ENCODE results near the gene SUSD2.
"Not testable (repeated sequence)": the region's sequence is repeated elsewhere in the genome, so short reads cannot be mapped to it uniquely, and the experiment has no call there.

The SUSD2 gene

DNA sequence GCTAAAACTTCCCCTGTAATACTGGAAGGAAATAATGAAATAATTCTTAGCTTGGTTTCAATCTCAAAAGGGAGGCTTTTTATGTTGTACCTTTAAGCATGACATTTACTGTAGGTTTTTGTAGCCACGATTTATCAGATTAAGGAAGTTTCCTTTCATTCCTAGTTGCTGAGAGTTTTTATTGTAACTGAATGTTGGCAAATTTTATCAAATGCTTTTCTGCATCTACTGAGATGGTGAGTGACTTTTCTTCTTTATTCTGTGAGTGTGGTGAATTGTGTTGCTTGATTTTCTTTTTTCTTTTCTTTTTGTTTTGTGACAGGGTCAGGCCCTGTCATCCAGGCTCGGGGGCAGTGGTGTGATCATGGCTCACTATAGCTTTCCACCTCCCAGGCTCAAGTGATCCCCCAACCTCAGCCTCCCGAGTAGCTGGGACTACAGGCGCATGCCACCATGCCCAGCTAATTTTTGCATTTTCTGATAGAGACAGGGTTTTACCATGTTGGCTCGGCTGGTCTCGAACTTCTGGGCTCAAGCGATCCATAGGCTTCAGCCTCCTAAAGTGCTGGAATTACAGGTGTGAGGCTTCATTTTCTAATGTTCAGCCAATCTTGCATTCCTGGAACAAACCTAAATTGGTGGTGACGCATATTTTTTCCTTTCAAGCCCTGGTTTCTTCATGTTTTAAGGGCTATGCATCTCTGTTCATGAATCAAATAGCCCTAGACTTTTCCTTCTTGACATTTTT lies 26.2 kb downstream of the SUSD2 start:
- POLR2A ChIA-PET = no interaction called here
- DNase-seq (ENCODE audit: extremely low spot score) = no peak
- CTCF ChIA-PET = interaction anchor here (0.6 kb wide), 1 partner anchor 50 kb away, joined by 3 read pairs; no protein-coding TSS in a partner anchor
- TF ChIP-seq CTBP1 (IDR thresholded peaks at IDR 0.05; ENCODE audit: borderline replicate concordance) = no peak
- no peak for TF ChIP-seq NFRKB (IDR thresholded peaks at IDR 0.05)

DNA sequence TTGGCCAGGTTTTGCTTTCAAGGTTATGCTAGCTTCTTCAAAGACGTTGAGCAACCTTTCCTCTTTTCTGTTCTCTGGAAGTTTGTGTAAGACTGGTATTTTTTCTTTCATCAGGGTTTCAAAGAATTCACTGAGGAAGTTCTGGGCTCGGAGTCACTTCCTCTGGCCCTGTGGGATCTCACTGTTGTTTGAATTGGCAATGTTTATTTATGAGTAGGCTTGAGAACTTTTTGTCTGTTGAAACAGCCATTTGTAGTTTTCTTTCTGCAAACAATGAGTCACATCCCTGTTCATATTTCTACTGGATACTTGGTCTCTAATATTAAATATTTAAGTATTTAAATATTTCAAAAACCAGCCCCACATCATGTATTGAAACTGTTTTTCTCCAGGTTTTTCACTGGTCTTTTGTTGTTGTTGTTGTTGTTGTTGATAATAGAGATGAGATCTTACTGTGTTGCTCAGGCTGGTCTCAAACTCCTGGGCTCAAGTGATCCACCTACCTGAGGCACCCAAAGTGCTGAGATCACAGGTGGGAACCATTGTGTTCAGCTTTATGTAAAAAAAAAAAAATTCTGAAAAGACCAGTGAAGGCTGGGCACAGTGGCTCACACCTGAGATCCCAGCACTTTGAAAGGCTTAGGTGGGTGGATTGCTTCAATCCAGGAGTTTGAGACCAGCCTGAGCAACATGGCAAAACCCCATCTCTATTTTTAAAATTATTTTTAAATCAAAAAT lies 26.9 kb downstream of the SUSD2 start:
- no peak for TF ChIP-seq BHLHE40 (IDR thresholded peaks at IDR 0.05; ENCODE audit: borderline replicate concordance)
- TF ChIP-seq ELF4 (IDR thresholded peaks at IDR 0.05) = no peak
- TF ChIP-seq LEF1 (IDR thresholded peaks at IDR 0.05; ENCODE audit: borderline replicate concordance) = no peak
- TF ChIP-seq NFRKB (IDR thresholded peaks at IDR 0.05) = no peak
- TF ChIP-seq FOXM1 (IDR thresholded peaks at IDR 0.05; ENCODE audit: borderline replicate concordance) = no peak
- no peak for TF ChIP-seq ARNT (IDR thresholded peaks at IDR 0.05)
- TF ChIP-seq TARDBP (IDR thresholded peaks at IDR 0.05) = no peak
- no peak for TF ChIP-seq ZNF384 (IDR thresholded peaks at IDR 0.05)
- no peak for TF ChIP-seq L3MBTL2 (conservative IDR thresholded peaks at IDR 0.05)
- TF ChIP-seq SUZ12 (IDR thresholded peaks at IDR 0.05) = no peak
- TF ChIP-seq FOXK2 (IDR thresholded peaks at IDR 0.05) = no peak
- no peak for TF ChIP-seq SP1 (IDR thresholded peaks at IDR 0.05)
- TF ChIP-seq CTBP1 (IDR thresholded peaks at IDR 0.05; ENCODE audit: borderline replicate concordance) = no peak
- no peak for DNase-seq (ENCODE audit: extremely low spot score)
- CTCF ChIA-PET = interaction anchor here (0.6 to 0.7 kb wide), 2 partner anchors 10 to 51 kb away, joined by 3 to 4 read pairs; no protein-coding TSS in a partner anchor
- POLR2A ChIA-PET = interaction anchor here (0.8 kb wide), 1 partner anchor 22 kb away, joined by 3 read pairs; no protein-coding TSS in a partner anchor

DNA sequence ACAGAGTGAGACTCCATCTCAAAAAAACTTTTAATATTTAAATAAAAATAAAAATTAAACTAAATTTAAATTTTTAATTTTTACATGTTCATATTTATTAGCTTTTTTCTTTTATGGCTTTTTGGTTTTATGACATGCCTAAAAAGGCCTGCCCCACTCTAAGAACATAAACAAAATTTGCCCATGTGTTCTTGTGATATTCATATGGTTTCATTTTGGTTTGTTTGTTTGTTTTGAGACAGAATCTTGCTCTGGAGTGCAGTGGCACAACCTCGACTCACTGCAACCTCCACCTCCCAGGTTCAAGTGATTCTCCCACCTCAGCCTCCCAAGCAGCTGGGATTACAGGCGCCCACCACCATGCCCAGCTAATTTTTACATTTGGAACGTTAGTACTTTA lies 27.7 kb downstream of the SUSD2 start:
- TF ChIP-seq BHLHE40 (IDR thresholded peaks at IDR 0.05; ENCODE audit: borderline replicate concordance) = no peak
- TF ChIP-seq LEF1 (IDR thresholded peaks at IDR 0.05; ENCODE audit: borderline replicate concordance) = no peak
- TF ChIP-seq SUZ12 (IDR thresholded peaks at IDR 0.05) = no peak
- no peak for TF ChIP-seq HDGF (IDR thresholded peaks at IDR 0.05; ENCODE audit: borderline replicate concordance)
- no peak for TF ChIP-seq NFRKB (IDR thresholded peaks at IDR 0.05)
- TF ChIP-seq, protein P1, sequence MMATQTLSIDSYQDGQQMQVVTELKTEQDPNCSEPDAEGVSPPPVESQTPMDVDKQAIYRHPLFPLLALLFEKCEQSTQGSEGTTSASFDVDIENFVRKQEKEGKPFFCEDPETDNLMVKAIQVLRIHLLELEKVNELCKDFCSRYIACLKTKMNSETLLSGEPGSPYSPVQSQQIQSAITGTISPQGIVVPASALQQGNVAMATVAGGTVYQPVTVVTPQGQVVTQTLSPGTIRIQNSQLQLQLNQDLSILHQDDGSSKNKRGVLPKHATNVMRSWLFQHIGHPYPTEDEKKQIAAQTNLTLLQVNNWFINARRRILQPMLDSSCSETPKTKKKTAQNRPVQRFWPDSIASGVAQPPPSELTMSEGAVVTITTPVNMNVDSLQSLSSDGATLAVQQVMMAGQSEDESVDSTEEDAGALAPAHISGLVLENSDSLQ (IDR thresholded peaks at IDR 0.05) = no peak
- no peak for TF ChIP-seq ZNF384 (IDR thresholded peaks at IDR 0.05)
- TF ChIP-seq L3MBTL2 (conservative IDR thresholded peaks at IDR 0.05) = no peak
- TF ChIP-seq FOXM1 (IDR thresholded peaks at IDR 0.05; ENCODE audit: borderline replicate concordance) = no peak
- no peak for TF ChIP-seq FOXA1 (IDR thresholded peaks at IDR 0.05)
- no peak for TF ChIP-seq TARDBP (IDR thresholded peaks at IDR 0.05)
- no peak for TF ChIP-seq ARNT (IDR thresholded peaks at IDR 0.05)
- no peak for TF ChIP-seq CTBP1 (IDR thresholded peaks at IDR 0.05; ENCODE audit: borderline replicate concordance)
- TF ChIP-seq ELF4 (IDR thresholded peaks at IDR 0.05) = no peak
- no peak for TF ChIP-seq FOXK2 (IDR thresholded peaks at IDR 0.05)
- TF ChIP-seq SP1 (IDR thresholded peaks at IDR 0.05) = no peak
- ChIA-PET CTCF (interaction anchor here (0.7 kb wide), 1 partner anchor 11 kb away, joined by 4 read pairs; no protein-coding TSS in a partner anchor), POLR2A (interaction anchor here (0.8 kb wide), 1 partner anchor 22 kb away, joined by 3 read pairs; no protein-coding TSS in a partner anchor)
- no peak for DNase-seq (ENCODE audit: extremely low spot score)

DNA sequence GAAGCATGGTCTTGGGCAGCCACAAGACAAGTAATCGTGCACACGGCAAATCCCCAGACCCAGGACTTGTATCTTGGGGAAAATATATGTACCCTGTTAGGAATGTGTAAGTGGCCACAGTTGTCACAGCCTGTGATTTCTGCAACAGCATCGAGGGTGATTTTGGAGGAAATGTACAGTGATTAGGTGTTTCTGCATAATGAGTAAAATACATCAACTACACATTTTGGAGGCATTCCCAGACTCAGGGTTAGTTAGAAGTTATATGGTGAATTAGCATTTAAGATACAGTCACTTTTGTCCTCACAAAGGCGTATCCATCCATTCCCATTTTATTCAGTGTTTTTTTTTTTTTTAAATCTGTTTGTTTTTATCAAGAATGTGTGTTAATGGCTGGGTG lies 28.4 kb downstream of the SUSD2 start:
- TF ChIP-seq TARDBP (IDR thresholded peaks at IDR 0.05) (no peak), FOXK2 (IDR thresholded peaks at IDR 0.05) (no peak), ELF4 (IDR thresholded peaks at IDR 0.05) (no peak)
- POLR2A ChIA-PET = no interaction called here
- no peak for DNase-seq (ENCODE audit: extremely low spot score)
- CTCF ChIA-PET = interaction anchor here (0.6 kb wide), 1 partner anchor 318 kb away, joined by 3 read pairs; no protein-coding TSS in a partner anchor

DNA sequence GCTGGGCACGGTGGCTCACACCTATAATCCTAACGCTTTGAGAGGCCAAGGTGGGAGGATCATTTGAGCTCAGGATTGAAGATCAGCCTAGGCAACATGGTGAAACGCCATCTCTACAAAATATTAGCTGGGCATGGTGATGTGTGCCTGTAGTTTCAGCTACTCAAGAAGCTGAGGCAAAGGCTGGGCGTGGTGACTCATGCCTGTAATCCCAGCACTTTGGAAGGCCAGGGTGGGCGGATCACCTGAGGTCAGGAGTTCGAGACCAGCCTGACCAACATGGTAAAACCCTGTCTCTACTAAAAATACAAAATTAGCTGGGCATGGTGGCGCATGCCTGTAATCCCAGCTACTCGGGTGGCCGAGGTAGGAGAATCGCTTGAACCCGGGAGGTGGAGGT lies 29.1 kb downstream of the SUSD2 start:
- POLR2A ChIA-PET; CTCF ChIA-PET; DNase-seq (ENCODE audit: extremely low spot score): not testable (repeated sequence)

DNA sequence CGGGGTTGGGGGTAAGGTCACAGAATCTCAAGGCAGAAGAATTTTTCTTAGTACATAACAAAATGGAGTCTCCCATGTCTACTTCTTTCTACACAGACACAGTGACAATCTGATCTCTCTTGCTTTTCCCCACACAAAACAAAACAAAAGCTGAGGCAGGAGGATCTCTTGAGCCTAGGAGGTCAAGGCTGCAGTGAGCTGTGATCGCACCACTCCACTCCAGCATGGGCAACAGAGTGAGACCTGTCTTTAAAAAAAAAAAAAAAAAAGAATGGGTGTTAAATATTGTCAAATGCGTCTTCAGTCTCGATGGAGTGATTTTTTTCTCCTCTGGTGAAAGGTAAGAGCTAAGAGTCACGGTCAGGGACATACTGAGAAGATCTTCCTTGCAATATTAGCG lies 30.4 kb downstream of the SUSD2 start:
- CTCF ChIA-PET = interaction anchor here (0.6 kb wide), 1 partner anchor 36 kb away, joined by 3 read pairs; no protein-coding TSS in a partner anchor
- DNase-seq (ENCODE audit: extremely low spot score); POLR2A ChIA-PET: not testable (repeated sequence)

DNA sequence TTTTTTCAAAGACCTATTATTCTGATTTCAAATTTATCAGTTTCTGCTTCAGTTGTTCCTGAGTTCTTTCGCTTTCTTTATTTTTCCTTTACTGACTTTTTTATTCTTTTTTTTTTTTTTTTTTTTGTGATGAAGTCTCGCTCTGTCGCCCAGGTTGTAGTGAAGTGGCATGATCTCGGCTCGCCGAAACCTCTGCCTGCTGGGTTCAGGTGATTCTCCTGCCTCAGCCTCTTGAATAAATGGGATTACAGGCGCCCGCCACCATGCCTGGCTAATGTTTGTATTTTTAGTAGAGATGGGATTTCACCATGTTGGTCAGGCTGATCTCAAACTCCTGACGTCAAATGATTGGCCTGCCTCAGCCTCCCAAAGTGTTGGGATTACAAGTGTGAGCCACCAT lies 31.8 kb downstream of the SUSD2 start:
- DNase-seq (ENCODE audit: extremely low spot score); CTCF ChIA-PET; POLR2A ChIA-PET: not testable (repeated sequence)
